Activated T-cell treated with anti-CD3 and anti-CD28 coated beads, Interleukin-2, amount 50 U/mL, for 4 hours (primary cell): ENCODE measurements around the gene LLGL2. TPM values are rescaled to one million over a fixed set of nuclear protein-coding genes. Genes with fewer than 3 reads are reported as not detected.
"Not testable (repeated sequence)": the region's sequence is repeated elsewhere in the genome, so short reads cannot be mapped to it uniquely, and the experiment has no call there.

Source experiments
- ATAC-seq, 2 donors: fragments of 200-7000 bp; cut with Tn5 transposase; one replicate each; pipeline ENCODE4 v1.10.0; 2021
- DNase-seq: peaks from one replicate; pipeline ENCODE4 v3.0.0-alpha.2; 2020
- H3K27me3 Mint-ChIP-seq: one replicate; pipeline ENCODE4 v1.8.0; 2021; ENCODE audit warnings: low read depth, mixed read lengths
- H3K36me3 Mint-ChIP-seq: one replicate; pipeline ENCODE4 v1.8.0; 2022; ENCODE audit warnings: mixed read lengths; ENCODE audit not compliant: insufficient read depth
- H3K4me1 Mint-ChIP-seq: one replicate; pipeline ENCODE4 v1.8.0; 2021; ENCODE audit warnings: low read depth, mixed read lengths
- H3K4me3 Mint-ChIP-seq: one replicate; pipeline ENCODE4 v1.8.0; 2021; ENCODE audit warnings: mild to moderate bottlenecking, moderate library complexity, mixed read lengths
- H3K9me3 Mint-ChIP-seq: one replicate; pipeline ENCODE4 v1.8.0; 2021; ENCODE audit warnings: mixed read lengths
- total RNA-seq, 3 donors: library from RNA; stranded (reverse); gene quantifications; one replicate each; pipeline ENCODE4 v1.2.1, GENCODE V29; 2021

The LLGL2 gene
- total RNA-seq, 3 donors from 2014 or later, result 9.5 to 14.1 (median 10.2) TPM

DNA sequence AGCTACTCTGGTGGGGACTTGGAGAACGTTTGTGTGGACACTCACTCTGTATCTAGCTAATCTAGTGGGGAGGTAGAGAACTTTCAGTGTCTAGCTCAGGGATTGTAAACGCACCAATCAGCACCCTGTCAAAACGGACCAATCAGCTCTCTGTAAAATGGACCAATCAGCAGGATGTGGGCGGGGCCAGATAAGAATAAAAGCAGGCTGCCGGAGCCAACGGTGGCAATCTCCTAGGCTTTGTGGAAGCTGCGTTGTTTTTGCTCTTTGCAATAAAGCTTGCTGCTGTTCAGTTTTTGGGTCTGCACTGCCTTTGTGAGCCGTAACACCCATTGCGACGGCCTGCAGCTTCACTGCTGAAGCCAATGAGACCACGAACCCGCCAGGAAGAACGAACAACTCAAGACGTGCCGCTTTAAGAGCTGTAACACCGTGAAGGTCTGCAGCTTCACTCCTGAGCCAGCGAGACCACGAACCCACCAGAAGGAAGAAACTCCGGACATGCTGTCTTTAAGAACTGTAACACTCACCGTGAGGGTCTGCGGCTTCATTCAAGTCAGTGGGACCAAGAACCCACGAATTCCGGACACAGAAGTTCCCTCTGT lies 55.7 kb downstream of the LLGL2 start:
- not testable (repeated sequence) for H3K36me3 Mint-ChIP-seq, H3K4me1 Mint-ChIP-seq, H3K9me3 Mint-ChIP-seq, H3K27me3 Mint-ChIP-seq
- ATAC-seq (peak; percentile 65 to 76), DNase-seq (peak; percentile 33)
- peak overlapping the region; percentile 72 for H3K4me3 Mint-ChIP-seq

DNA sequence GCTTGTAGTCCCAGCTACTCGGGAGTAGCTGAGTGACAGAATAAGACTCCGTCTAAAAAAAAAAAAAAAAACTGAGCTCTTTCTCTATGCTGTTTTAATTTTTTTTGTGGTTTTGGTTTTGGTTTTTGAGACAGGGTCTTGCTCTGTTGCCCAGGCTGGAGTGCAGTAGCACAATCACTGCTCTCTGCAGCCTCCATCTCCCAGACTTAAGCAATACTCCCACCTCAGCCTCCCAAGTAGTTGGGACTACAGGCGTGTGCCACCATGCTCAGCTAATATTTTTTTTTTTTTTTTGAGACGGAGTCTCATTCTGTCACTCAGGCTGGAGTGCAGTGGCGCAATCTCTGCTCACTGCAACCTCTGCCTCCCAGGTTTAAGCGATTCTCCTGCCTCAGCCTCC lies 57.7 kb downstream of the LLGL2 start:
- not testable (repeated sequence) for H3K4me3 Mint-ChIP-seq, ATAC-seq, DNase-seq, H3K27me3 Mint-ChIP-seq, H3K4me1 Mint-ChIP-seq, H3K9me3 Mint-ChIP-seq, H3K36me3 Mint-ChIP-seq

DNA sequence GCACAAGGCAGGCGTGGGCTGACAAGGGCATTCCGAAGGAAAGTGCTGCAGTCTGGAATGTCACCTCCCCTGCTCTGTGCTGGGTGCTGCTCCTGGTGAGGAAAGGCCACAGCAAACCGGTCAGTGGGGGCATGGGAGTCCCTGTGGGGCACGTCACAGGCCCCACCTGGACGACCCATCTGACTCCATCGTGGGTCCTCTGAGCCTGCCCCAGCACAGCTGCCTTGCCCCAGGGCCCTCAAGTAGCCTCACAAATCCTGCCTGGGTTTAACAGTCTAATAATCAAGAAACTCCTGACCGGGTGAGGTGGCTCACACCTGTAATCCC lies 59.3 kb downstream of the LLGL2 start:
- Mint-ChIP-seq H3K9me3 (peaks cover 3% of the 10 kb centered on the region), H3K4me3 (no peak overlapping the region), H3K36me3 (no peaks in the 10 kb centered on the region), H3K4me1 (peaks cover 8% of the 10 kb centered on the region), H3K27me3 (peaks cover 5% of the 10 kb centered on the region)
- ATAC-seq, result no peak
- DNase-seq, result no peak

DNA sequence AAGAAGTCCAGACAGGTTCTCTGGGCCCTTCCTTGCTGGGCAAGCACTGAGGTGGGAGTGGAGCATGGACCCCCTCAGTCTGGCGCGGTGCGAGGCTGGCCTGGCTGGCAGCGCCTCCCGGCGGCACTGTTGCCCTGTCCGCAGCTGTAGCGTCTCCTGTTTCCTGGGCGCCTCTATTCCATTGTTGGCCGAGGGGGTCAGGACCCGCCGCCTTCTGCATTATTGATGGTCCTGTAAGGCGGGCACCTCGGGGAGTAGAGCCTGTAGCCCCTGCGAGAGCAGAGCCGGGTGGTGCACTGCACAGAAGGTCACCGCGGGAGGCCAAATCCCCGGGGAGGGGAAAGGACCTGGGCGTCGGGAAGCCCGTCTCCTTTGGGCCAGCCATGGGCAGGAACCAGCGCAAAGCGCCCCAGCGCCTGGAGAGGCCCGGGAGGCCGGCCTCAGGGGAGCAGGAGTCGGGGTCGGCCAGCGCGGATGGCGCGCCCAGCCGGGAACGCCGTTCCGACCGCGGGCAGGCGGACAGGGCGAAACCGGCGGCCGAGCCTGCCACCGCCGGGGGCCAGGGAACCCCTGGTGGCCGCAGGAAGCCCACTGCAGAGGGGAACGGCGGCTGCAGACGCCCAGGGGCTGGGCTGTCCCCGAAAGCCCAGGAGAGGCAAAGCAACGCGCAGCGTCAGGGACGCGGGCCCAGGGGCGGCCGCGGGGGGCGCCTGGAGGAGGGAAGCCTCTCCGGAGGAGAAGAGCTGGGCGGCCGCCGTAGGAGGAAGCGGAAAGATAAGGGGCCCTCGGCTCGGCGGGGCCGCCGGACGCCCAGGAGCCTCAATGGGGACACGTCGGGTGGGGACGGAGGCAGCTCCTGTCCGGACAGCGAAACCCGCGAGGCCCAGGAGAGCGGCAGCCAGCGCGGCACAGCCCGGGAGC lies 62.4 kb downstream of the LLGL2 start, which contains the start of gene MYO15B:
Gene MYO15B (plus strand): TSS at position 126 of the 921 bp plus-strand sequence. CDS start 258 bp downstream, at position 384.
- H3K4me3 Mint-ChIP-seq, result peak within 1 kb of the TSS; percentile 68
- no peaks in the 10 kb centered on the region for H3K9me3 Mint-ChIP-seq
- H3K36me3 Mint-ChIP-seq, result no peaks in the 10 kb centered on the region
- H3K27me3 Mint-ChIP-seq, result peaks cover 2% of the 10 kb centered on the region
- DNase-seq (peak; percentile 61), ATAC-seq (peak; percentile 51 to 54)
- H3K4me1 Mint-ChIP-seq, result peaks cover 8% of the 10 kb centered on the region

DNA sequence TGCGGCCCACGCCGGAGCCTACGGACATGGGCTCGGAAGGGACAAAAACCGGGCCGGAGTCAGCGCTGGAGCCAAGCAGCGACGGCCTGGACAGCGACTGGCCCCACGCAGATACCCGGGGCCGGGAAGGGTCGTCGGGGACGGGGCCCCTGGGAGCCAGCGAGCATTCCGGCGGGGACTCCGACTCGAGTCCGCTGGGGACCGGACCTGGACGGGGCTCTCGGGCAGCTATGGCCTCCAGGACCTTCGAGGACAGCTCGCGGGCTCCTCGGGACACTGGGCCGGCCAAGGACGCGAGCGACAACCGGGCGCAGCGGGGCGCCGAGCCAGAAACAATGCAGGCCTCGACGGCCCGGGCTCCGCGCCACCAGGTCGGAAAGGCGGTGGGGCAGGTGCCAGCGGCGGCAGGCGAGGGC lies 63.1 kb downstream of the LLGL2 start:
- peaks cover 7% of the 10 kb centered on the region for H3K4me1 Mint-ChIP-seq
- no peaks in the 10 kb centered on the region for H3K36me3 Mint-ChIP-seq
- peak; percentile 29 for ATAC-seq
- no peak for DNase-seq
- no peaks in the 10 kb centered on the region for H3K9me3 Mint-ChIP-seq
- peaks cover 2% of the 10 kb centered on the region for H3K27me3 Mint-ChIP-seq
- peak overlapping the region; percentile 49 for H3K4me3 Mint-ChIP-seq

DNA sequence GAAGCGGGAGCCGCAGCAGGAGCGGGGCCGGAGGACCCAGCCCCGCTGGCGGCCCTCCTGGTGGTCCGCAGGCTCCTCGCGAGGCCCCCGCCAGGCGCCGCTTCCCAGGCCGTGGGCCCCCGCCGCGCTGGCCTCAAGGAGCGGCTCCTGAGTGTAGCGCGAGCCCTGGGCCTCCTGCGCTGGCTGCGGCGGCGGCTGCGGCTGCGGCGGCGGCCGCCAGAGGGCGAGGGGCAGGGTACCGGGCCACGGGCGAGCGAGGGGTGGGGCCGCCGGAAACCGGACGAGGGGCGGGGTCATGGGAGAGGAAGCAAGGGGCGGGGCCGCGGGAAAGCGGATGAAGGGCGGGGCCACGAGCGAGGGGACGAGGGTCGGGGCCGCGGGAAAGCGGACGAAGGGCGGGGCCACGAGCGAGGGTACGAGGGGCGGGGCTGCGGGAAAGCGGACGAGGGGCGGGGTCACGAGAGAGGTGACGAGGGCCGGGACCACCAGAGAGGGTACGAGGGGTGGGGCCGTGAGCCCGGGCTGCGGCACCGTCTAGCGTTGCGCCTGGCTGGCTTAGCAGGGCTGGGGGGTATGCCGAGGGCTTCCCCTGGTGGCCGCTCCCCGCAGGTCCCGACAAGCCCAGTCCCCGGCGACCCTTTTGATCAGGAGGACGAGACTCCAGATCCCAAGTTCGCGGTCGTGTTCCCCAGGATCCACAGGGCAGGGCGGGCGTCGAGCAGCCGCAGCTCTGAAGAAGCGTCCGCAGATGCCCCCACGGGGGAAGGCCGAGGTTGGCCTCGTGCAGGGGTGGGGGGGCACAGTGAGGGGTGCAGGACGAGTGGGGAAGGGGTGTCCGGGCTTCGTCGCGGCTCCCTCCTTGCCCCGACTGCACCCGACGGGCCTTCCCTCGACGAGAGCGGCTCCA lies 63.8 kb downstream of the LLGL2 start:
- DNase-seq, result peak; percentile 93
- Mint-ChIP-seq H3K4me1 (peaks cover 7% of the 10 kb centered on the region), H3K36me3 (no peaks in the 10 kb centered on the region), H3K27me3 (peaks cover 2% of the 10 kb centered on the region), H3K4me3 (peak overlapping the region; percentile 74), H3K9me3 (no peaks in the 10 kb centered on the region)
- peak; percentile 84 to 91 for ATAC-seq

DNA sequence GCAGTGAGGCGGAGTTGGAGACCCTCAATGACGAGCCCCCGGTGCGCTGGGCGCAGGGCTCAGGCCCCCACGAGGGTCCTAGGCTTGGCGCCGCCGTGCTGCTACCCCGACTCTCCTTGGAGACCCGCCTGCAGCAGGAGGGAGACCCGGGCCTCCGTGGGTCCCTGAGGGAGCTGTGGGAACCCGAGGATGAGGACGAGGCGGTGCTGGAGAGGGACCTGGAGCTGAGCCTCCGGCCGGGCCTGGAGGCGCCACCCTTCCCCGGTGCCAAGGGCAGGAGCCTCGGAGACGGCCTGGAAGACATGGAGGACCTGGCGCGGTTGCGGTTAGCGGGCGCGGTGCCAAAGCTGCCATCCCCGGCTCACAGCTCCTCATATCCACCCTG lies 64.4 kb downstream of the LLGL2 start:
- DNase-seq (no peak), ATAC-seq (no peak)
- H3K9me3 Mint-ChIP-seq, result no peaks in the 10 kb centered on the region
- H3K36me3 Mint-ChIP-seq, result no peaks in the 10 kb centered on the region
- H3K4me1 Mint-ChIP-seq, result peaks cover 7% of the 10 kb centered on the region
- H3K4me3 Mint-ChIP-seq, result peak overlapping the region; percentile 8
- H3K27me3 Mint-ChIP-seq, result peaks cover 2% of the 10 kb centered on the region

DNA sequence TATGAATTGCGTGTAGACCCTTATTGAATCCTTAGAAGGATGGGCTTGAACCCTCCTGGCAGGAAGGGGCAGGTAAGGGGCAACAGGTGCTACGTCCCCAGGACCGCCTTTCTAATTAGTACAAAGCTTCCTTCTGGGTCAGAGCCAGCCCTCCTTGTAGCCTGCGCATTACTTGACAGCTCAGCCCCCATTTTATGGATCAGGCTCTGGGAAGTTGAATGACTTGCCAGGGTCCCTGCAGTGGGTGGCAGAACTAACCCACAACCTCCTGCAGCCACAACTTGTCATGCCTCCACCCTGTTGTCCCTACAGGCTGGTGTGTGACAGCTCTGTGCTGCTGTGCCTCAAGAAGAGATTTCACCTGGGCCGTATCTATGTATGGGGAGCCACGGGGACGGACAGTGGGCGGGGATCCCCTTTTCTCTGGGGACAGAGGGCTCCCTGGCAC lies 64.8 kb downstream of the LLGL2 start:
- H3K4me3 Mint-ChIP-seq, result peak overlapping the region; percentile 8
- DNase-seq (no peak), ATAC-seq (no peak)
- H3K4me1 Mint-ChIP-seq, result peaks cover 7% of the 10 kb centered on the region
- no peaks in the 10 kb centered on the region for H3K9me3 Mint-ChIP-seq
- H3K36me3 Mint-ChIP-seq, result no peaks in the 10 kb centered on the region
- H3K27me3 Mint-ChIP-seq, result peaks cover 2% of the 10 kb centered on the region

DNA sequence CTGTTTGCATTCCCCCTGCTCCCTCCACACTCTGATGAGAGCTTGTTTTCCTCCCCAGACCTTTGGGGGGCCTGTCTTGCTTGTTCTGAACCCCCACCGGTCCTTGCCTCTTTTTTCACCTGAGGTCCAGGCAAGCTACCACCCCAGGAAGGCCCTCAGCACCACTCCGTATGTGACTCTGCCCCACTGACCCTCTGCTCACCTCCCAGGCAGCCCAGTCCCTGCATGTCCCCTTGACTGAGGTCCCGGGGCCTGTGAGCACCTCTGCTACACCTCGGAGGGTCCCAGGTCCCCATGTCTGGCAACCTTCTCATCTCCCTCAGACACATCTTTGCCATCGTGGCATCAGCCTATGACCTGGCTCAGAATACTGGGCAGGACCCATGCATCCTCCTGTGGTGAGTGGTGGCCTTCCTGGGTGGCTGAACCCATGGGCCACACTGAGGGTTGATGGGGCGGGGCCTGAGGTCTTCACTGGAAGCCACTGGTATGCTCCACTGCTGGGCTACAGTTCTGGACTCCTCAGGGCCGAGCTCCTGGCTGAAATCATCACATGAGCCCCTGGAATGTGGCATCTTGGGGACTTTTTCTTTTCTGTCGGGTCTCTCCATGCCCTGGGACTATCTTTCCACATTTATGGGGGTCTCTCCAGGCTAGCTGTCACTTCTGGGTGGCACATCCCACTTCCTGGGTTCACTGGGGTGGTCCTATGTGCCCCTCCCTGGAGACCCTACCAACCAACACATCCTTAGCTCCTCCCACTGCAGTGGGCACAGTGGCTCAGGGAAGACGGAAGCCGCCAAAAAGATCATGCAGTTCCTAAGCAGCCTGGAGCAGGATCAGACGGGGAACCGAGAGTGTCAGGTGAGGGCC lies 65.6 kb downstream of the LLGL2 start:
- no peak for ATAC-seq
- Mint-ChIP-seq H3K4me1 (peaks cover 7% of the 10 kb centered on the region), H3K9me3 (no peaks in the 10 kb centered on the region), H3K27me3 (peaks cover 2% of the 10 kb centered on the region), H3K4me3 (peak overlapping the region; percentile 6), H3K36me3 (no peaks in the 10 kb centered on the region)
- no peak for DNase-seq

DNA sequence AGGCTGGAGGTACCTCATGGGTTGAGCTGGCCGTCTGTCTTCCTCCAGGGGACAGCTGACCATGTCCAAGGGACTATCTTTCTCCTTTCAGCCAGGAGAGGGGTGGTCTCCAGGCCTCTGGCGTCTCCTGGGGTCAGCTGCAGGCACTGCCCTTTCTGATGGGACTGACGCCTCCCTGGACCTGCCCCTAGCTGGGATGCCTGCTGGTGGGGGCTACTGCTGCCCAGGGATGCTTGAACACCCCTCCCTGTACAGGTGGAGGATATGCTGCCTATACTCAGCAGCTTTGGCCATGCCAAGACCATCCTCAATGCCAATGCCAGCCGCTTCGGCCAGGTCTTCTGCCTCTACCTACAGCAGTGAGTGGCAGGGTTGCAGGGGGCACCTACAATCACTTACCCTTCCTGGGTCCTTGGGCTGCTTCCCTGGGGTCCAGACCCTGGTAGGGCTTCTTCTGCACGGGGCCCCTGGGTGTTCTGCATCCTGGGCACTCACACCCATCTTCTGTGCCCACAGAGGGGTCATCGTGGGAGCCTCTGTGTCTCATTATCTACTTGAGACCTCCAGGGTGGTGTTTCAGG lies 66.3 kb downstream of the LLGL2 start:
- DNase-seq, result no peak
- no peaks in the 10 kb centered on the region for H3K27me3 Mint-ChIP-seq
- no peak for ATAC-seq
- no peaks in the 10 kb centered on the region for H3K36me3 Mint-ChIP-seq
- no peak overlapping the region for H3K4me3 Mint-ChIP-seq
- H3K9me3 Mint-ChIP-seq, result no peaks in the 10 kb centered on the region
- peaks cover 7% of the 10 kb centered on the region for H3K4me1 Mint-ChIP-seq

DNA sequence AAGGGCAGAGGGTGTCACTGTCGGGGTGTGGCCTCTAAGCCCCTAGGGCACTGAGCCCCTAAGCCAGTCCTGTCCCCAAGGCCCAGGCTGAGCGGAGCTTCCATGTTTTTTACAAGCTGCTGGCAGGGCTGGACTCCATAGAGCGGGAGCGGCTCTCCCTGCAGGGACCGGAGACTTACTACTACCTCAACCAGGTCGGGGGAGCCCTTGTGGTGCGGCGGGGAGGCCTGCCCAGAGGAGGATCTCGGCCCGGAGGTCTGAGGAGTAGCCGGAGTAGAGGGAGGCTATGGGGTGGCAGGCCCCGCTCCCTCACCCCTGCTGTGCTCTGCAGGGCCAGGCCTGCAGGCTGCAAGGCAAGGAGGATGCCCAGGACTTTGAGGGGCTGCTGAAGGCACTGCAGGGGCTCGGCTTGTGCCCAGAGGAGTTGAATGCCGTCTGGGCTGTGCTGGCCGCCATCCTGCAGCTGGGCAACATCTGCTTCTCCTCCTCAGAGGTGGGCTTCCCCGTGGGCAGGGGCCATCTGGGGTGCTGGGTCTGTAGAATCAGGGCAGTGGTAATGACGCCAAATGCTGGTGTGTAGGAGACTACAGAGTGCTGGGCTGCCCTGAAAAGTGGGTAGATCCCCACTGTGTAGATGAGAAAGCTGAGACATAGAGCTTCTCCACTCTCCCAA lies 67.0 kb downstream of the LLGL2 start:
- Mint-ChIP-seq H3K27me3 (no peaks in the 10 kb centered on the region), H3K4me1 (peaks cover 7% of the 10 kb centered on the region), H3K9me3 (no peaks in the 10 kb centered on the region), H3K36me3 (no peaks in the 10 kb centered on the region), H3K4me3 (no peak overlapping the region)
- ATAC-seq (no peak), DNase-seq (no peak)

DNA sequence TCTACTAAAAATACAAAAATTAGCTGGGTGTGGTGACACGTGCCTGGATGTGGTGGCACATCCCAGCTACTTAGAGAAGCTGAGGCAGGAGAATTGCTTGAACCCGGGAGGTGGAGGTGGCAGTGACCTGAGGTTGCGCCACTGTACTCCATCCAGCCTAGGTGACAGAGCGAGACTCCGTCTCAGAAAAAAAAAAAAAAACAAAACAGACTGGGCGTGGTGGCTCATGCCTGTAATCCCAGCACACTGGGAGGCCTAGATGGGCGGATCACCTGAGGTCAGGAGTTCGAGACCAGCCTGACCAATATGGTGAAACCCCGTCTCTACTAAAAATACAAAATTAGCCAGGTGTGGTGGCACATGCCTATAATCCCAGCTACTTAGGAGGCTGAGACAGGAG lies 67.9 kb downstream of the LLGL2 start:
- not testable (repeated sequence) for H3K27me3 Mint-ChIP-seq, H3K9me3 Mint-ChIP-seq, H3K36me3 Mint-ChIP-seq, DNase-seq, ATAC-seq, H3K4me1 Mint-ChIP-seq, H3K4me3 Mint-ChIP-seq
